ENCODE measurements around the gene ZNF777.
"Not testable (repeated sequence)": the region's sequence is repeated elsewhere in the genome, so short reads cannot be mapped to it uniquely, and the experiment has no call there.

The ZNF777 gene

GRCh38 chr7:149450821-149451220, 10.0 kb downstream of the ZNF777 start:
- DNase-seq, result no peak

DNA sequence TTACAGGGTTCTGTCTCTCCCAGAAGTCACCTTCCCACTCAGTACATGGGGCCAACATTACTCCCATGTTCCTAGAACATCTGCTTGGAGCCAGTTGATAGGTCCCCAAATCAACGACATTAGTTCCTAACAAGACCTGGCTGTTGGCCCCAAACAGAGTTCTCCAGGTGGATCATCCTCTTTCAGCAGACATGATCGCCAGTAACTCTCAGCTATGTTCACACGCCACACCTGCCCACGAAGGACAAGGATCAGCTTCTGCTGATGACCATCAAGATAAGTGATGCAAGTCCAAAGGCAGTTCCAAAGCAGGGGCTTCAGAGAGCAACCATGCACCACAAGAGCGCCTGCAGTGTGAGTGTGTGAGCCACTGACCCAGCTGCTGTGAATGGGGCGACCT, 11.0 kb downstream of the ZNF777 start:
- no peak for DNase-seq

DNA sequence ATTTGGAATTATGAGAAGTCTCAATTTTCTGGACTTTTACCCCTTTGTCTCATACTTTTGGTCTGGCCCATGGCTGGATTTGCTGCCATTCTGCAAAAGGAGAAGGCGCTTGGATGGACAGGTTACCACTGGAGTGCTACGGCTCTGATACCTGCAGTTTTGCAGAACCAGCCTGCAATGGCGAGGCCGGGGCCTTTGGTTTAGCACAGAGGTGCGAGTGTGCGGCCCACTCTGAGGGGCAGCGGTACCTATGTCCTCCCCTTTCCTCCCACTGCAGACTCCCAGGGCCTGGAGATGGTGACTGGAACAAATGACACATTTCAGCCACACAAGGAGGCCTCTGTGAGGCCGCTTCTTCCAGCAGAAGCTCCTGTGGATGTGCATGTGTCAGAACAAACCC, 11.9 kb downstream of the ZNF777 start:
- DNase-seq, result no peak

DNA sequence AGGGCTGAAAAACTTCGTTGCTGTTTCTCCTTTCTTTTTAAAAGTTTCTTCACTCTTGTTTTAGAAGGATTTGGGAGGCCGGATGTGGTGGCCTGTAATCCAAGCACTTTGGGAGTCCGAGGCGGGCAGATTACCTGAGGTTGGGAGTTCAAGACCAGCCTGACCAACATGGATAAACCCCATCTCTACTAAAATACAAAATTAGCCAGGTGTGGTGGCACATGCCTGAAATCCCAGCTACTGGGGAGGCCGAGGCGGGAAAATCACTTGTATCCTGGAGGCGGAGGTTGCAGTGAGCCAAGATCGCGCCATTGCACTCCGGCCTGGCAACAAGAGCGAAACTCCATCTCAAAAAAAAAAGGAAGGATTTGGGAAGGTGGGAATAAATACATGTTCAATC, 14.8 kb downstream of the ZNF777 start:
- not testable (repeated sequence) for DNase-seq

DNA sequence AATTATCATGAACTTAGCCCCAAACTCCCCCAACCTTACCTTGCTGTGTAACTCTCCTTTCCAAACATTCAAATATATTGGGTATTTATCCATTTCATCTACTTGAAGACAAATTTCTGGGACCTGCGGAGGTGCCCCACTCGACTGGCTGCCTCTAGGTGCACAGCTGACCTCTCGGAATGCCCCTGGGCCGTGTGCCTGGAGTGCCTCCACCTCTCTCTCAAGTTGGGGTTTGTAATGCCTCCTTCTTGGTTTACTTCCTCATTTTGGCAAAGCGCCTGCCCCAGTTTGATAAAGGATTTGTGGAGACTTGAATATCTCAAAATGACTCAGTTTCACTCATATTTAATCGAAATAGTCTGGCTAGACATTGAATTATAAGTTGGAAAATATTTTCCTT, 16.6 kb downstream of the ZNF777 start:
- DNase-seq, result no peak

- DNase-seq, result no peak
These were observed 17.3 kb downstream of the ZNF777 start for GRCh38 chr7:149443523-149443922.

GRCh38 chr7:149442924-149443323, 17.9 kb downstream of the ZNF777 start:
- DNase-seq, result no peak

DNA sequence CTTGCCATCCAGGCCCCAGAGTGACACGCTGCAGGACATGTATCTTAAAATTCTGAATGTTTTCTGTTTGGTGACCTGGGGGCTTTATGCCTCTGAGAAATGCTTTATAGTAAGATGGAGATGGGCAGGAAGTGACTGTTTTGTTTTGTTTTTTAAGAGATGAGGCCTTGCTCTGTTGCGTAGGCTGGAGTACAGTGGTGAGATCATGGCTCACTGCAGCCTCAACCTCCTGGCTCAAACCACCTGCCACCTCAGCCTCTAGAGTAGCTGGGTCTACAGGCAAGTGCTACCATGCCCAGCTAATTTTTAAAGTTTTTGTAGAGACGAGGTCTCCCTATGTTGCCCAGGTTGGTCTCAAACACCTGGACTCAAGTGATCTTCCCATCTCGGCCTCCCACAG, 20.6 kb downstream of the ZNF777 start:
- DNase-seq, result no peak

DNA sequence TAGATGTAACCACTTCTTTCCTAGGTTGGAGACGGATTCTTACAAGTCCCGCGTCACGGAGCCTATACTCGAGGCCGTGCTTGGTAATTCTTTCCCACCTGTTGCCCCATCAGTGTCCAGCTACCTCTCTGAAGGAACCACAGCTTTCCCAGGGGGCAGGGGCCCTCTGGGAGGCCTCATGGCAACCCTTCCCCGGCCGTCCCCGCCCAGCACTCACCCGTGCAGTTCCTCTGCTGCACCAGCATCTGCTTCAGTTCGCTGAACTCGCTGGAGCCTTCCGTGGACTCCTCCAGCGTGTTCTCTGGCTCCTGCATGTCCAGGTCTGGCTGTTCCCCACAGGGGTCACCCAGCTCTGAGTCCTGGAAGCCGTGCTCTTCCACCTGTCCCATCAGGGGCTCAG, 24.5 kb downstream of the ZNF777 start:
- no peak for DNase-seq

DNA sequence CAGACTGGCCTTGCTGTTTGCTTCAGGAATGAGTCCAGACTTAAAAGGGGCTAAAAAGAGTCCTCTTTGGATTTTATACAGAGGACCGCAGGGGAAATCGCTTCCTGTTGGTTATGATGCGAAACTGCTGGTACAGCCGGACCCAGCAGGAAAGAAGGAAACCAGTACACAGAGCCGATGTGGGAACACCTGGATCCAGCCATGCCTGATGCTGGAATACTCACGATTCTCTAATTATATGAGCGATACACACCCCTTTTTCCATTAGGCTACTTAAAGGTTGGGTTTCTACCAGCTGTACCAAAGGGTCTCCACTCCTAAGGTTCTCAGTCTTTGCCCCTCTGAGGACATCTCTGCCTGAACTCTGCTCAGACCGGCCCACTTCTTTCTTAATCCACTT, 27.7 kb downstream of the ZNF777 start:
- no peak for DNase-seq

- no peak for DNase-seq
These were observed 28.7 kb downstream of the ZNF777 start for GRCh38 chr7:149432121-149432691.

GRCh38 chr7:149431486-149432120, 29.3 kb downstream of the ZNF777 start:
- DNase-seq, result no peak

DNA sequence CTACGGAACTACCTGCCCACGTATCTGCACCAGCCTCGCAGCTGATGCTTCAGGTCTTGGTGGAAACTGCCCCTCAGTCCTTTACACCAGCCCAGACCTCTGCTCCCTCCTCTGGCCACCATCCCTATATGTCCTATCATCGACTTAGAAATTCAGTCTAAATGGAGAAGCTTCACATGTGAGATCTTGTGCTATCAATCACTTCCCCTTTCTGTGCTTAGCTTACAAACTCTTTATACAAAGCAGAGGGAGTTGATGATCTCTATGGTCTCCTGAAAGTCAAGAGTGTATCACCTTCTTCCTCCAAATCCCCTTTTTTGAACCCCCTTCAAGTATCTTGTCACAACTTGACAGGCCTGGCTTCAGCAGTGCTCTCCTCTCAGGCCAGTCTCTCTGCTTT, 30.7 kb downstream of the ZNF777 start:
- no peak for DNase-seq

DNA sequence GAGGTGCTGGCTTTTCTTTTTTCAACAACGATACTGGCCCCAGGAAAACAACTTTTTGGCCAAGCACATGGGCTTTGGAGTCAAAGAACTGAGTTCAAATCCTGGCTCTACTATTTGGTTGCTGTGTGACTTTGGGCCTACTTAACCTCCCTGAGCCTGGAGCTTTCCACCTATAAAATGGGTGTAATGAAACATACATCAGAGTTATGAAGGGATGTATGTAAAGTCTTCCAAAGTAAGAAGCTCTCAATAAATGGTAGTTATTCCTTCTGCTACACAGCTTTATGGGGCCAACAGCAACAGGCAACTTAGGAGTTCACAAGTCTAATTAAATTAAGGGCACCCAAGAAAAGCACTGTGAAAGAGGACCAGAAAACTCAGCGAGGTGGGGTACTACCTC, 33.0 kb downstream of the ZNF777 start:
- DNase-seq, result no peak

- no peak for DNase-seq
These were observed 33.7 kb downstream of the ZNF777 start for GRCh38 chr7:149427096-149427680.

DNA sequence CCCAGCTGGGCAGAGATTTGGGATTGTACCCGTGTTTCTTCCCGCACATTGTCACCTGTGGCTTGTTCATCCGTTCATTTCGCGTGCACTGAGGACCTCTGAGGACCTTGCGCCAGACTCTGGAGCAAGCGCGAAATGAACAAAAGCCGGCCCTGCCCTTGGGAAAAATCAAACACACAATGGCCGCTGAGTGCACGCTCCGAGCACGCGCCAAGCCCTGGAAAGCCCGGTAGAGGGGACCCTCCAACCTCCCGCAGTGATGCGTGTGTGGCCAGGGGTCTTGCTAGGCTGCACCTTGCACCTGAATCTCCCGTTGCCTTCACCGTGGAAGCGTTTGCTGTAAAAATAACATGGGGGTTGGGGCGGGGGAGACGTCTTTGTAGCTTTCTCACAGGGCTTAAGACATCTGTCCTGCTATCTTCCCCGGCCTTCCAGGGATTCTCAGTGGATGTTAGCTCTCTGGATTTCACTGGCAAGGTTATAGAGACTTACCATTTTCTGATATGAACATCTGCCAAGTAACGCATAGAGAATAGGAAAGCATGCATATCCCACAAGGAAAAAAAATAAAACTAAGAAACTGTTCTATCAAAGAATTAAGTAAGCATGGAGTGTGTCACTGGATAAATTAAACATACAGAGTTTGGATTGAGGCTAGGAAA, 37.3 kb downstream of the ZNF777 start:
- DNase-seq, result no peak

DNA sequence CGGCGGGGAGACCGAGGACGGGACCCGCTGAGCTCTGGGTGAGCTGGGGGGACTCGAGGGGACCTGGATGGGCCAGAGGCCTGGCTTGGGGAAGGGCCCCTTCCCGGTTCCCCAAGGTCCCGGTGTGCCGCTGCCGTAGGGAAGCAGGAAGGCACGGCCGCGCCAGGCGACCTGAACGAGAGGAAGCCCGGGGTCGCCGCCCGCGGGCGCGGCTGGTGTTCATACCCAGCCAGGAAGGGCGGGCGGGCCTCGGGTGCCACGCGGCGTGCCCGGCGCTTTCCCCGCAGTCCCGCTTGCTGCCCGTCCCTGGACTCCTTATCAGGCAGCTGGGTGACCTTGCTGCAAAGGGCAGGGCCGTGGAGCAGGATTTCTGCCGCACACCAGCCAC, 38.0 kb downstream of the ZNF777 start:
- DNase-seq, result no peak

GRCh38 chr7:149422162-149422913, 38.5 kb downstream of the ZNF777 start:
- DNase-seq, result peak; percentile 27

- DNase-seq, result no peak
These were observed 40.9 kb downstream of the ZNF777 start for GRCh38 chr7:149420006-149420405.

DNA sequence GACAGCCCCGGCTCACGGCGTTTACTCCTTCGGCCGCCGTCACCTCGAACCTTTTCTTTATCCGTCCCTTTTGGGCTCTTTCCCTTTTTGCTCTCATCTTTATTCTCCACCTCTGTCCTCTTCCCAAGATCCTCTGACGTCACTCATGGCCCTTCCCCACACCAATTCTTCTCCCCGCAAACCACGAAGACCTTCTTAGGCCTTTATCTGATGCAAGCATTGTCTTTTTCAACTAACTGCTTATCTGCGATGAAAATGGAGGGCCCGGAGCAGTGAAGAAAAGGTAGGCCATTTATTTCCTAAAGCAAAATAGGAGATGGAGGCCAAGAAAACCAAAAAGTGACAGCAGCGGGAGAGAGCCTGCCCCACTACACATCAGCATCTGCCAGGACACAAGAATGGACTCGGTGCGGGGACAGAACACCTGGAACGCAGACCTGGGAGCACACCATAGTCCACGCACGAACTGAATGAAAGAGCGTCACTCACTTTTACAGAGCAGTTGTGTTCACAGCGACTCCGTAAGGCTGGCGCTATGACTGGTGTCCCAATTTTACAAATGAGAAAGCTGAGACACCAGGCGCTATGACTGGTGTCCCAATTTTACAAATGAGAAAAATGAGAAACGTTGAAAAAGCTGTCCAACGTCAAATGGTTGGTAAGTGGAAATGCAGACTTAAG, 45.3 kb downstream of the ZNF777 start:
- DNase-seq, result no peak

DNA sequence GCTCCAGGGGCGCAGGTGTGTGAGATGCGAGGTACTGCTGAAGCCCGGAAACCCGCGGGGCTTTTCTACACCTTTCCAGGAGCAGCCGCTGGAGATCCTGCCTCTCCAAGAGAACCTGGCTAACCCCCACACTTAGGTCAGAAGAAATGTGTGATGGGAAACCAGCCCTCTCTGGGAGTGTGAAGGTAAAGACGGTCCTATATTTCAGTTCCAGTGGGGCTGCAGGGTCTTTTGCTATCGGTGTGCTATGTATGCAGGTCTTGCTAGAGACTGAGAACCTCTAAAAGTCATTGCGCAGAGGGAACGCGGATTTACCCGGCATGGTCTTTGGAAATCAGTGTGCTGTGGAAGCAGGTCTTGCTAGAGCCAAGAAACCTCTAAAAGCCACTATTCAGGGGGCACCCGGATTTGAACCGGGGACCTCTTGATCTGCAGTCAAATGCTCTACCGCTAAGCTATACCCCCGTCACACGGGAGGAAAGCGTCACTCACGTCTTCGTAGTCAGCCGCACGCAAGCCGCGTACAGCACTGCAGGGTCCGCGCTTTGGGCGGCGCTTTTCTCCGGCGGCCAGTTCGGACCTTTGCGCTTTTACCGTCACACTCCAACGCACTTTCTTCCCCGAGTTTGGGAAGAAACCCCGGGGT, 46.0 kb downstream of the ZNF777 start:
- DNase-seq, result peak; percentile 68

GRCh38 chr7:149414171-149414570, 46.7 kb downstream of the ZNF777 start:
- DNase-seq, result no peak

Data from HCEC 1CT (cell line).